Astrocyte (in vitro differentiated cells and primary cell): ENCODE results near the gene AQP1.

Source experiments
- EZH2 ChIP-seq: IDR thresholded peaks from 2 replicates; pipeline ENCODE4 v1.6.1; 2012; ENCODE audit warnings: mild to moderate bottlenecking, low read length, inconsistent platforms; ENCODE audit not compliant: insufficient read depth
- TF ChIP-seq, protein P1 (sequence below): IDR thresholded peaks from 2 replicates; pipeline ENCODE4 v1.5.1; 2011; ENCODE audit warnings: low read depth, mild to moderate bottlenecking, inconsistent platforms, low read length, moderate library complexity; ENCODE audit not compliant: insufficient read depth

DNA sequence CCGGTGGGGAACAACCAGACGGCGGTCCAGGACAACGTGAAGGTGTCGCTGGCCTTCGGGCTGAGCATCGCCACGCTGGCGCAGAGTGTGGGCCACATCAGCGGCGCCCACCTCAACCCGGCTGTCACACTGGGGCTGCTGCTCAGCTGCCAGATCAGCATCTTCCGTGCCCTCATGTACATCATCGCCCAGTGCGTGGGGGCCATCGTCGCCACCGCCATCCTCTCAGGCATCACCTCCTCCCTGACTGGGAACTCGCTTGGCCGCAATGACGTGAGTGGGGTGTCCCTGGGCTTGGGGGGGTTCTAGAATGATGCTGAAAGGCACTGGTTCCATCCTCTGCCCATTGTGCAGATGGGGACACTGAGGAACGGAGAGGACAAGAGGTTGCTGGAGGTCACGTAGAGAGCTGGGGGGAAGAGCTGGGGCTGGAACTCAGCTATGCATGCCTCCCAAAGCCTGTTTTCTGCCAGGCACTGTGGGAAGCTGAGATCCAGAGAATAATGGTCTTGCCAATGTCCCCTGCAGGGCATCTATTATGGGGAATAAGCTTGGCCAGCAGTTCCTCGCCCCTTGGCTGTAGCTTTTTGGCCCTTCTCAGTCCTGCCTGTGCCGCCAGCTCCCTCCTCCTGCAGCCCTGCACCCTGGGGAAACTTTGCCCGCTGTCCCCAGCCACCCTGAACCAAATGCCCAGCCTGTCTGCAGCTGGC, 523 bp downstream of the AQP1 start:
- TF ChIP-seq, protein P1, sequence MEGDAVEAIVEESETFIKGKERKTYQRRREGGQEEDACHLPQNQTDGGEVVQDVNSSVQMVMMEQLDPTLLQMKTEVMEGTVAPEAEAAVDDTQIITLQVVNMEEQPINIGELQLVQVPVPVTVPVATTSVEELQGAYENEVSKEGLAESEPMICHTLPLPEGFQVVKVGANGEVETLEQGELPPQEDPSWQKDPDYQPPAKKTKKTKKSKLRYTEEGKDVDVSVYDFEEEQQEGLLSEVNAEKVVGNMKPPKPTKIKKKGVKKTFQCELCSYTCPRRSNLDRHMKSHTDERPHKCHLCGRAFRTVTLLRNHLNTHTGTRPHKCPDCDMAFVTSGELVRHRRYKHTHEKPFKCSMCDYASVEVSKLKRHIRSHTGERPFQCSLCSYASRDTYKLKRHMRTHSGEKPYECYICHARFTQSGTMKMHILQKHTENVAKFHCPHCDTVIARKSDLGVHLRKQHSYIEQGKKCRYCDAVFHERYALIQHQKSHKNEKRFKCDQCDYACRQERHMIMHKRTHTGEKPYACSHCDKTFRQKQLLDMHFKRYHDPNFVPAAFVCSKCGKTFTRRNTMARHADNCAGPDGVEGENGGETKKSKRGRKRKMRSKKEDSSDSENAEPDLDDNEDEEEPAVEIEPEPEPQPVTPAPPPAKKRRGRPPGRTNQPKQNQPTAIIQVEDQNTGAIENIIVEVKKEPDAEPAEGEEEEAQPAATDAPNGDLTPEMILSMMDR = no peak
- TF ChIP-seq EZH2 = no peak
